ENCODE measurements around the gene RNF41.

DNA sequence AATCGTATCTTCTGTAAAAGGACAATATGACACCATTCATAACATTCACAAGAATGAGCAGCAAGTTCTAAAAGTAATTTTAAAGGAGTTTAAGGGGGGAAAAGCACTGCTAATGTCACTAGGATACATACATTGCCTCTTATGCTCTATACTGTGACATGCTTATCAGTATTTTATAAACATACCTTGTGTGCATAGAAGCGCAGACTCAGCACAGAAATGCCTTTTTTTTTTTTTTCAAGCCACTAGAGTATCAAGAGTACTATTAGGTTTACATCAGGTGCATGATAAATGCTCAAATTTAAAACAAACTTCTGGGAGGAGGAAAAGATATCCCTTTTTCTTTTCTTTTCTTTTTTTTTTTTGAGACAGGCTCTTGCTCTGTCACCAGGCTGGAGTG, 18.9 kb downstream of the RNF41 start:
- TF ChIP-seq, protein P1, sequence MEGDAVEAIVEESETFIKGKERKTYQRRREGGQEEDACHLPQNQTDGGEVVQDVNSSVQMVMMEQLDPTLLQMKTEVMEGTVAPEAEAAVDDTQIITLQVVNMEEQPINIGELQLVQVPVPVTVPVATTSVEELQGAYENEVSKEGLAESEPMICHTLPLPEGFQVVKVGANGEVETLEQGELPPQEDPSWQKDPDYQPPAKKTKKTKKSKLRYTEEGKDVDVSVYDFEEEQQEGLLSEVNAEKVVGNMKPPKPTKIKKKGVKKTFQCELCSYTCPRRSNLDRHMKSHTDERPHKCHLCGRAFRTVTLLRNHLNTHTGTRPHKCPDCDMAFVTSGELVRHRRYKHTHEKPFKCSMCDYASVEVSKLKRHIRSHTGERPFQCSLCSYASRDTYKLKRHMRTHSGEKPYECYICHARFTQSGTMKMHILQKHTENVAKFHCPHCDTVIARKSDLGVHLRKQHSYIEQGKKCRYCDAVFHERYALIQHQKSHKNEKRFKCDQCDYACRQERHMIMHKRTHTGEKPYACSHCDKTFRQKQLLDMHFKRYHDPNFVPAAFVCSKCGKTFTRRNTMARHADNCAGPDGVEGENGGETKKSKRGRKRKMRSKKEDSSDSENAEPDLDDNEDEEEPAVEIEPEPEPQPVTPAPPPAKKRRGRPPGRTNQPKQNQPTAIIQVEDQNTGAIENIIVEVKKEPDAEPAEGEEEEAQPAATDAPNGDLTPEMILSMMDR (IDR thresholded peaks at IDR 0.05) = no peak
- no peak for TF ChIP-seq POLR2A (IDR thresholded peaks at IDR 0.05)
- no peak for TF ChIP-seq POLR2AphosphoS5 (IDR thresholded peaks at IDR 0.05; ENCODE audit: insufficient read depth in 1 of 2, low read depth in 1 of 2)

Measured in vagina (tissue), 2 donors.